Right hindlimb (tissue), 1 donor: ENCODE data around the gene NHSL1.

Source experiments
- DNase-seq: peaks from one replicate; pipeline ENCODE4 v3.0.0-alpha.2; 2018

Gene NHSL1

DNA sequence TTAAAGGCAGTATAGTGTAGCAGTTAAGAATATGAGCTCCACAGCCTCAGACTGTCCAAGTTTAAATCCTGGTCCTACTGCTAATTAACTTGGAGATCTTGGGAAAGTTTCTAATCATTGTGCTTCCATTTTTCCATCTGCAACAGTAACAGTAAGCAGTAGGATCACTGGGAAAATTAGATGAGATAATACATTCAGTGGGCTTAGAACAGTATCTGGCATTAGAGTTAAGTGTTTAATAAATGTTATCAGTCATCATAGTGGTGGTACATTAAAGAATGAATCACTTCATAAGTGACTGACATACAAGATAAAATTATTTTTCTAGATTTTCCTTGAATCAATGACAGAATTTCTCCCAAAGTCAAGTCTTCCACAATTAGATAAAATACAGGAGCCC is 5.0 kb downstream of the NHSL1 start:
- no peak for DNase-seq

DNA sequence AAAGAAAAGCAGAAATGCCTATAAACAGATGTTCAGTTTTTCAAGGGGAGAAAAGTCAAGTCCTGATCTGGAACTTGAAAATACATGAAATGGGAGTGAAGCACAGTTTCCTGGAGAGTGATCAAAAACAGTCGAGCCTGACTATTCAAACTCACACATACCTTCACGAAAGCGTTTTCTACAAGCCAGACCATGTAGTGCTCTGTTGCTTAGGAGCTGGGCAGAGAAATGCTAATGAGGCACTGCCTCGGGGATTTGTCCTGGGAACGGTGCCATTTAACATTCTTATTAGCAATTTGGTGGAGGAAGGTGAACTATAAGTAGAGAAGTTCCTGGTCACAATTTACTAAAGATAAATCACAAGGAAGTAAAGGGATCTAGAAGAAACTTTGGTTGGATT is 5.9 kb downstream of the NHSL1 start:
- peak; percentile 71 for DNase-seq

DNA sequence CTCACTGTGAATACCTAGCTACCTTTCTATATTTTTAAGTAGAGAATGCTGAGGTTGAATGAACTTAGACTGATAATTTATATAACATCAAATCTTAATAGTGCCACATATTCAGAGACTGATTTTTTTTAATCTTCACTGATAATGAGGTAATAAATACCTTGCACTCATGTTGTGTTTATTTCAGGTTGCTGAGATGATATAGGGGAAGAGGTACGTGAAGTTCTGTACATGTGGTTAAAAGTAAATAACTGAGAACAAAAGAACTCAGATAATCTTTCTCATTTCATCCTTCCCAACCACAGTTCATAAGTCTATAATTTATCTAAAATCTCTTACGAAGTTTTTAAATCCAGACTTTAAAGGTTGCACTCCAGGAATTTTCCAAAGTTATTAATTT is 6.4 kb downstream of the NHSL1 start:
- DNase-seq: no peak

DNA sequence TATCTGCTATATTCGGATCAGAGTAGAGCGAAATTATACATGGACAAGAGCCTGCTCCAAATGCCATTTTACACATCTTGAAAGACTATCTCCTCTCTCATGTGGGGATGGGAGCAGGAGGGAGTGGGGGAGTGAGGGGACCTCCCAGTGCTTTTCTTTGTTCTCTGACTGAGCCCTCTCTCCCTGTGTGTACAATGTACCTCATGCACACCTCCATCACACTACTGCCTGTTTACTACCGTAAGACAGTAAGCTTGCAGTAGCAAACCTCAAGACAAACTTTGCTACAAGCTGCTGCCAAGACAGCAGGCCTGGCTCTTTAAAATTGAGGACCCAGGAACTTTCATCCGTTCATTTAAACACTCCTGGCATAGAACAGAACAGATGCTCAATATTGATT is 7.2 kb downstream of the NHSL1 start:
- no peak for DNase-seq

DNA sequence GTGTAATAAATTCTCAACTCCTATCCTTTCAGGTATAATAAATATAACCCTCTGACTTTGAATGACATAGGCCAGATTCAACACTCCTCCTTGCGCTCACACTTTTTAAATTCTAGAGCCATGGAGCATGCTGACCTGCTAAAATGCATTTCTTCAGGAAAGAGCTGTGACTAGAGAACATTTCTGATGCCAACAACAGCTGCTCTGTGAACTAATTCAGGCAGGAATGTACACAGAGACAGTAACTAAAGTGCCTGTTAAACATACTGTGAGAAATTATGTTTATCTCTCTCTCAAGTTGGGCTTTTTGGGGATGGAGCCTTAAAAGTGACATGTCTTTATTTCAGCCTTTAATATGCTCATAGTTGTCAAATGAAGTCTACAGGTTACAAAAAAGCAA is 8.3 kb downstream of the NHSL1 start:
- no peak for DNase-seq

DNA sequence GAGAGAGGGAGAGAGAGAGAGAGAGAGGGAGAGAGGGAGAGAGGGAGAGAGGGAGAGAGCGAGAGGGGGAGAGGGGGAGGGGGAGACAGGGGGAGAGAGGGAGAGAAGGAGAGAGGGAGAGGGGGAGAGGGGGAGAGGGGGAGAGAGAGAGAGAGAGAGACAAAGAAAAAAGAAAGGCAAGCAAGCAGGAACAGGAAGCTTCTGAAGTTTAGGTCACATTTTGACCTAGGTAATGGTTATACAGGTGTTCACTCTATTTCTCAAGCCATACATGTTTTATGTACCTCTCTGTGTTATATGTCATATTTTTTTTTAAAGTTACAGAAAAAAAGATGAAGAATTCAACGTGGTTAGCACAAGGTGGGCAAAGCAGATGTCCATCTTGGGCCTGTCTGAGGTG is 9.4 kb downstream of the NHSL1 start:
- DNase-seq: no peak

DNA sequence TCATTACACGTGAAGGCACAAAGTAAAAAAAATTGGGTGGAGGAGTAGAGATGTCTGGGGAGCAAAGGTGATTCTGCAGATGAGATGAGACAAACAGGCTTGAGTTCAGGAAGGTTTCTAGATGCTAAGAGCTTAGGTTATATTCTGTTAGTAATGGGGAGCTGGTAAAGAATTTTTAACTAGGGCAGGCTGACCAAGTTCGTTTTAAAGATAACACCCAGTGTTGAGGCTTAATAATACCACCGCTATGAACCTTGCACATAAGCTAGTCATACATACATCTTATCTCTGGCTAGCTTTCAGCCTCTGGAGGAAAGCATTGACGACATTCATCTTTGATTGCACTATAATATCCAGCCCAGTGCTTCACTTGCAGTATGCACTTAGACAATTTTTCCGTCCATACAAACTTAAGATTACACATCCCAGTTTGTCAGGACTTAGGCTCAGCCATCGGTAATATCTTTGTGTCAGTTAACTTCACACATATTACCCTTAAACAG is 12.1 kb downstream of the NHSL1 start:
- no peak for DNase-seq

DNA sequence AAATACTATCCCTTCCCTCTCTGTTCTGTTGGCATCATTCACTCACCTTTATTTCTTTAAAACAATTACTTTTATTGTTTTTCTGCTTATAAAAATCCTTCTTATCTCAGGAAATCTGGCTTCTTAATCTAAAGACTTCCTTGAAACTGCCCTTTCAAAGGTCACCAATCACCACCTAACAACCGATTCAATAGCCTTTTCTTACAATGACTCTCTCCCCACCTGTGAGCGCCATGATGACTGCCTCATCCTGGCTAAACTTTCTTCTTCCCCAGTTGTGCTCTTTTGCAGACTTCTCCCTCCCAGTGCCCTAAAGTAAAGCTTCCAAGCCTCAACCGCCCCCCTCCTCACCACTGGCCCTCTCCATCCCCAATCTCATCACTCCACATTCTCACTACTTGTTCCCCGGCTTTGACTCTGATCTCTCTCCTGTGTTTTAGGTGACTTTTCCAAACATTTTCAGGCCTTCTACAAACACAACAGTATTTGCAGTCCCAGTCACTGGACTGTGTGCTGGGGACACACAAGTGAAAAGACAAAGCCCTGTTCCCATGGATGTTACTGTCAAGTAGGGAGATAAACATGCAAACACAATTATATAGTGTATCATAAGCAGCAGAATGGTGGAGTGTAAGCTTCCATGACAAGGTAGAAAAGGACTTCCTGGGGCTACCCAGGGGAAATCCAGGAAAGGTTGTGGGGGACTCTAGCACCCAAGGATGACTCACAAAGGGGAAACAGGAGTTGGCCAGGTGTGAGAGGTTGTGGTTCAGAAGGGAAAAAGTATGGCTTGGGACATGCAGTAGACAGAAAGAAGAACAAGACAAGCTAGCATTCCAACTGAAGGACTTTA is 12.8 kb downstream of the NHSL1 start:
- DNase-seq: no peak

DNA sequence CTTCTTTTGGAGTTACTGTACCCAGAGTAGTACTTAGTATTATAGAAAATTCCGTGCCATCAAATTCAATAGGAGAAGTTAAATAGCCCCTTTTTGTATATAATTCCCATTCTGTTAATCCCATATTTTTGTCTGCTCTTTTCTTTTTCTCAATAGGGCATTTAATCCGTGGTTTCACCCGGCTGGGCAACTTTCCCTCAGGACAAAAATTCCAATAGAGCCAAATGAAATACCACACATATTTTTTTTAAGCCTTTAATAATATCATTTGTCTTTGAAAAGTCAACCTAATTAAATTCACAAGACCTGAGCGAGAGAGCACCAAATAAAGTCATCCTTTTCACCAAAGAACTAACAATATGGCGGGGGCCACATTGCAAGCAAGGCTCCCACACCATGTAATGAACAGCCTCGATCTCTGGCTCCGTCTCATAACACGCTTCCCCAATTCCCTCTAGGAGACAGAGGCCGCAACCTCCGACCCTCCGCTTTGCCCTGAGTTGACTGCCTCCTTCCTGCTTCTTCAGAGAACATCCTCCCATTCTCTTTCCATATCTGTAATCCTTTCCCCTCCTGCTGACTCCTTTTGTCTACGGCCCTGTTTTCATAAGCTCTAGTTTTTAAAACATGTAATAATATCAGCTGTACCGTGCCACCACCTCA is 13.6 kb downstream of the NHSL1 start:
- no peak for DNase-seq

DNA sequence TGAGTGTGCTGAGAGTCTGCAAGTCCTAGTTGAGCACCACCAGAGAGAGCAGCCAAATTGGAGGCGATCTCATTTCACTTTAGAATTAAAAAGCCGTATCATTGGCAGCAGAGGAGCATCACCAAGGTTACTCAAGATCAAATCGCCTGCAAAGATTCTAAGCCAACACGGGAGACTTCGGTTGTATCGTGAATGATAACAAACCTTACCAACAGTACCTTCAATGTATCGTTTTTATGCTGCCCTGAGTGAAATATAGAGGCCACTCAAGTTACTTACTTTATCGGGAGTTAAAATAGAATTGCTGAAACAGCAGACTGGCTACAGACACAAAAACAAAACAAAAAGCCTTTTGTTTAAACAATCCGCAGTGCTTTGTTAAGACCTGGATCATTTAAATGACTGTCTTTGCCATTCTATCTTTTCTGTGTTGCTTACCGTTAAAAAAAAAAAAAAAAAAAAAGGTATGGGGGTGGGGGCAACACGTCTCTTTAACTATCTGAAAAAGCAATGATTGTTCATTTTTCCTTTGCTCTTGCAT is 14.2 kb downstream of the NHSL1 start:
- DNase-seq: no peak

DNA sequence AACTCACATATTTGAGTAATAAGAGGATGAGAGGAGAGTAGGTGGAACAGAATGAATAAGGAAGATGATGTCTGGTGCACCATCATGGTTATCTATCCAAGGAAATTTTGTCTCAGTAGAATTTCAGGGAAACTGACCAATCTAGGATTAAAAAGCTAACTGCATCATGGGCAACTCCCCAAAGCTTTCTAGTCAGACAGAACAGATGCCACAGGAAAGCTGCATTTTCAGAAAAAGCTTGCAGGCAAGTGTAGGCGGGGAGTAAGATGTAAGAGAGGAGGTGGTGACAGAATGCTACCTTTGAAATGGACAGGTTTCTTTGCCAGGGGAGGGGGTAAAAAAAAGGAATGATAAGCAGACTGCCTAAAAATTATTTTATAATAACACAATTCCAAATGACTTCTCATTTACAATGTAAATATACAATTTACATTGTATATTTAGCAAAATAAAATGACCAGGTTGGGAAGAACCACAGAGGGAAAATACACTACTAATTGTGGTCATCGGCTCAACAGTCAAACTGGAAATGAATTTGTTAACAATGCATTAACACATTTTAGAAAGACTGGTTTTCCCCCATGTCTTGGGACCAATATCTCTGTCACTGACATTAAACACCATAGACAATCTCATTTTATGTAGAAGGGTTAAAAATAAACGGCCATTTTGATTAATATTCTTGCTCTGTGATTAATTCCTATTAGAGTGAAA is 15.1 kb downstream of the NHSL1 start:
- DNase-seq: no peak

DNA sequence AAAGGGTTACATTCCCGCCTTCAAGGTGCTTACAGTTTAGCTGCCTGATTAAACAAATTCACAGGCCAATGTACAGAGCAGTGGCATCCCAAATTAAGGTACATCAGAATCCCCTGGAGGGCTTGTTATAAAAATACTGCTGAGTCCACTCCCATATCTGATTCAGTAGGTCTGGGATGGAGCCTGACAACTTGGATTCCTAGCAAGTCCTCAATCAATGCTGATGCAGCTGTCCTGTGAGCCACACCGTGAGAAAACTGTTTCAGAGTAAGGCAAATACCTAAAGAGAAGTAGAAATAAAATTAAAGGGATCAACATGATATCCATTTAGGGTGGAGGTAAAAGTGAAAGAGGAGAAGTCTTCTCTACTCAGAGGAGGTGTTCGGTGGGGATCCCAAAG is 16.5 kb downstream of the NHSL1 start:
- DNase-seq: no peak

DNA sequence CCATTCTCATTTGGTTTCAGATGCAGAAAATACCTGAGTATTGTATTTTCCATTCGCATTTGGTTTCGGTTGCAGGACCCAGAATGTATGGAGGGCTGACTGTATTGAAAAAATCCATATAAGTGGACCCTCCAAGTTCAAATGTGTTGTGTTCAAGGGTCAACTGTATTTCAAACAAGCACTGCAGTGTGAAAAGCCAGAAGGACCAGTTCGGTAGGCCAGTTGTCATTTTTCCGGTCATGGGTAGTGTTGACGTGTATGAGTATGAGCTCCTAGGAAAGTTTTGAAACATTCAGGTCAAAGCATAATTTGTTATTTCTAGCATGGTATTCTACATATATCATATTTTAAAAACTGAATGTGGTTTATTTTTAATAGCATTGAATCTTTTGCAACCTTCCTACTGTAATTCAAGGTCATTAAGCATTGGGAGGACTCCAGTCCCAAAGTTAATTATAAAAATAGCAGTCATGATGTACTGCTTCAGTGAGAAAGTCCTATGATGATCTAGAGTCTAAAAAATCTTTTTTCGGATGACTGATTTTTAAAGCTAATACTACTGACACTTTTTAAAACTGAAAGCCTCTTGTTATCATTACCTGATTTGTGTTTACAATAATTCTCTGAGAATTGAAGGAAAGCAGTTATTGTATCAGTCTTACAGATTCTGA is 18.9 kb downstream of the NHSL1 start:
- DNase-seq: no peak

DNA sequence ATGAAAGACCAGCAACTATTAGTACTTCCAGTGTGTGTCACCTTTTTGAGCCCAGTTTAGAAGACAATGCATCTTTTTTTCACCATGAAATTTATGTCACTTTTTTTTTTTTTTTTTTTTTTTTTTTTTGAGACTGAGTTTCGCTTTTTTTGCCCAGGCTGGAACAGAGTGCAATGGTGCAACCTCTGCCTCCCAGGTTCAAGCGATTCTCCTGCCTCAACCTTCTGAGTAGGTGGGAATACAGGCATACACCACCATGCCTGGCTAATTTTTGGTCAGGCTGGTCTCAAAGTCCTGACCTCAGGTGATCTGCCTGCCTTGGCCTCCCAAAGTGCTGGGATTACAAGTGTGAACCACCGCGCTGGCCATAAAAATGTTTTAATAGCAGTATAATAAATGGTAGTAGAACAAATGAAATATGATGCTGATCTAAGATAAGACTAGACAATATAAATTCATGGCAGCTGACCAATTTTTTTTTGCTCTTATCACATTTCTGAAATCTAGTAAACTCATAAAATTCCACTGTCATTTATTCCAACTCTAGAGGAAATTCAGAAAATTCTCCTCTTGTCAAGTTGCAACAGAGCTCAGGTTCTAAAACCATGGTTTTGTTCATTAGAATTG is 21.3 kb downstream of the NHSL1 start:
- no peak for DNase-seq

DNA sequence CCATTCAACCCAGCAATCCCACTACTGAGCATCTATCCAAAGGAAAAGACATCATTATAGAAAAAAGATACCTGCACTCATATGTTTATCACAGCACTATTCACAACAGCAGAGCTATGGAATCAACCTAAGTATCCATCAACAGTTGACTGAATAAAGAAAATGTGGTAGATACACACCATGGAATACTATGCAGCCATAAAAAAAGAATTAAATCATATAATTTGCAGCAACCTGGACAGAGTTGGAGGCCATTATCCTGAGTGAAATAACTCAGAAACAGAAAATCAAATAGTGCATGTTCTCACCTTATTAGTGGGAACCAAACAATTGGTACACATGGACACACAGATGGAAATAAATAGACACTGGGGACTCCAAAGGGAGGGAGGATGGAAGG is 23.2 kb downstream of the NHSL1 start:
- no peak for DNase-seq

DNA sequence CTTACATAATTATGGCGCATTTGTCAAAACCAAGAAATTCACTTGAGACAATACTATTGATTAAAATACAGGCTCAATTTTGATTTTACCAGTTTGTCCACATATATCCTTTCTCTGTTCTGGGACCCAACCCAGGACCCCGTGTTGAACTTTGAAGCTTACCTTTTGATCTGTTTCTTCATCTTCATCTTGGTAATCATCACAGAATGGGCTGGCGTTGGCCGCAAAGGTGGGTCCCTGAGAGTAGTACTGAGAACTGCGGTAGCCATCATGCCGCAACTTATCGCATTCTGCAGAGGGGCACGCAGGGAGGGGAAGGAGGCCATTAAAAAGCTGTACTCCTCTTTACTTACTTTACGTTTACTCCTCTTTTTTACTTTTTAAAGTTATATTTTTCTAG is 26.1 kb downstream of the NHSL1 start:
- DNase-seq: no peak

DNA sequence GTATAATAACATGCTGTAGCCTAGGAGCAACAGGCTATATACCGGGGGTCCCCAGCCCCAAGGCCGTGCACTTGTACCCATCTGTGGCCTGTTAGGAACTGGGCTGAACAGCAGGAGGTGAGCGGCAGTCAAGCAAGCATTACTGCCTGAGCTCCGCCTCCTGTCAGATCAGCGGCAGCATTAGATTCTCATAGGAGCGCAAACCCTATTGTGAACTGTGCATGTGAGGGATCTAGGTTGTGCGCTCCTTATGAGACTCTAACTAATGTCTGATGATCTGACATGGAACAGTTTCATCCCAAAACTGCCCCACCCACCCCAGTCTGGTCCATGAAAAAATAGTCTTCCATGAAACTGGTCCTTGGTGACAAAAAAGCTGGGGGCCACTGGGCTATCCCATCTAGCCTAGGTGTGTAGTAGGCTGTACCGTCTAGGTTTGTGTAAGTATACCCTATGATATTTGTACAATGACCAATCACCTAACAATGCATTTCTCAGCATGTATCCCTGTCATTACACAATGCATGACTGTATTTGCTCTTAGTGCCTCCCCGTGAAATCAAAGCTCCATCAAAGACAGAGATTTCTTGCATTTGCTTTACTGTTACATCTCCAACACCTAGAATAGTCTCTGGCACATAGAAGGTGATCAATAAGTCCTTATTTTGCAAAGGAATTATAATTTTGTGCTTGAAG is 30.8 kb downstream of the NHSL1 start:
- no peak for DNase-seq

DNA sequence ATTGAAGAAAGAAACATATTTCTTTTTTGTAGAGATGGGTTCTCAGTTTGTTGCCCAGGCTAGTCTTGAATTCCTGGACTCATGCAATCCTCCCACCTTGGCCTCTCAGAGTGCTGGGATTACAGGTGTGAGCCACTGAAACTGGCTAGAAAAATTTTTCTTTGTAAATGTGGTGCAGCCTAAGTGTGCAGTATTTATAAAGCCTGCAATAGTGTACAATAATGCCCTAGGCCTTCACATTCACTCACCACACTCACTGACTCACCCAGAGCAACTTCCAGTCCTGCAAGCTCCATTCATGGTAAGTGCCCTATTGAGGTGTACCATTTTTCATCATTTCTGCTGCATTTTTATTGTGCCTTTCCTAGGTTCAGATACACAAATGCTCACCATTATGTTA is 31.4 kb downstream of the NHSL1 start:
- no peak for DNase-seq

DNA sequence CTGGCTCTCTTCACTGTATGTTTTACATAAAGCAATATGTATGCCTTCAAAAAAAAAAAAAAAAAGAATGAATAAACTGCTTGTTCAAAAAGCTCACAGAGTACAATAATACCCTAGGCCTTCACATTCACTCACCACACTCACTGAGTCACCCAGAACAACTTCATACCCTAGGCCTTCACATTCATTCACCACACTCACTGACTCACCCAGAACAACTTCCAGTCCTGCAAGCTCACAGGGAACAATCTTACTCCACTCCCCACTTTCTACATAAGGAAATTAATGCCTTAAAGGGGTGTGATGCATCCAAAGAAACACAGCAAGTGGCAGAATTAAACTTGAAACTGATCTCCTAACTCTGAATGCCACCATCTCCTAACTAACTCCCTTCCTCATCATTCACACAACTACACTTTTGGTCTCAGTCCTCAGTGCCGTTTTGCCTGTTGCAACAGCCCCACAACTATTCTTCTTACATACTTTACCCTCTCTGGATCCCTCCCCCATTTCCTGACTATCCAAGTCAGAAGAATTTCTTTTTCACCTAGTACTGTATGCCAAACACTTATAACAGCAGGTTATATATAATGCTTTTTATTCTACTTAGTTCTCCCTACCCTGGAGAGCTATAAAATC is 34.2 kb downstream of the NHSL1 start:
- DNase-seq: no peak

DNA sequence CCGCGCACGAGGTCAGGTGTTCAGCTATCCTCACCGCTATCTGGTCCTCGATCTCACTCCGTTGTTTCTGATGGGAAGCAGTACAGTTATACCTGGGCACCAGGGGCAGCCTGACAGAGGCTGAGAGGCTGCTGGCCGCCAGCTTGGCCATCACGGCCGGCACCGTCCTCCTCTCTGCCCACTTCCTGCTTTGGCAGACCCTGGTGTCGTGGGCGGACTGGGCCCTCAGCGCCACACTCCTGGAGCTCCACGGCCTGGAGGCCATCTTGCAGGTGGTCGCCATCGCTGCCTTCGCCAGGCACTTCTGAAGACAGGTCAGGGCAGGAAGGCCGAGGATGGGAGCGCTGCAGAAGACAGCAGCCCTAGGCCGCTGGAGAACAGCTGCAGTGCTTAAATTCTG is 35.2 kb downstream of the NHSL1 start:
- no peak for DNase-seq

DNA sequence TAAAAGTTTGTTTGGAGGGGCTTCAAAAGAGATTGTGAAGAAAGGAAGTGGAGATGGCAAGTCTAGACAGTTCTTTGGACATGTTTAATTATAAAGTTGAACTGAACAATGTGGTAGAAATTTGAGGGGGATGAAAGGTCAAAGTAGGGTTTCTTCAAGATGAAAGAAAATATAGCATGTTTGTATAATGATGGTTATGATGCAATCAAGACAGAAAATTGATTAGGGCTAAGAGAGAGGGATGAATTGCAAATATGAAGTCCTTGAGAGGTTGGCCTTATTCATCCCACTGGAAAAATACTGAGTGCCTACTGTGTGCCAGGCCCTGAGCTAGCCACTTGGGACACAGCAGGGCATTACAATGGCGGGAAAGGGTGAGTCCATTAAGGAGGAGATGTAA is 37.6 kb downstream of the NHSL1 start:
- no peak for DNase-seq
